NCI-H2081 treated with DMSO at 0.1 percent for 48 hours (cell line): ENCODE results near the gene ZBTB17.
"Not testable (repeated sequence)": the region's sequence is repeated elsewhere in the genome, so short reads cannot be mapped to it uniquely, and the experiment has no call there.

Experiments used
- DNase-seq: peaks from one replicate; lab custom pipeline; 2025; lab: John Stamatoyannopoulos, UW

The ZBTB17 gene

DNA sequence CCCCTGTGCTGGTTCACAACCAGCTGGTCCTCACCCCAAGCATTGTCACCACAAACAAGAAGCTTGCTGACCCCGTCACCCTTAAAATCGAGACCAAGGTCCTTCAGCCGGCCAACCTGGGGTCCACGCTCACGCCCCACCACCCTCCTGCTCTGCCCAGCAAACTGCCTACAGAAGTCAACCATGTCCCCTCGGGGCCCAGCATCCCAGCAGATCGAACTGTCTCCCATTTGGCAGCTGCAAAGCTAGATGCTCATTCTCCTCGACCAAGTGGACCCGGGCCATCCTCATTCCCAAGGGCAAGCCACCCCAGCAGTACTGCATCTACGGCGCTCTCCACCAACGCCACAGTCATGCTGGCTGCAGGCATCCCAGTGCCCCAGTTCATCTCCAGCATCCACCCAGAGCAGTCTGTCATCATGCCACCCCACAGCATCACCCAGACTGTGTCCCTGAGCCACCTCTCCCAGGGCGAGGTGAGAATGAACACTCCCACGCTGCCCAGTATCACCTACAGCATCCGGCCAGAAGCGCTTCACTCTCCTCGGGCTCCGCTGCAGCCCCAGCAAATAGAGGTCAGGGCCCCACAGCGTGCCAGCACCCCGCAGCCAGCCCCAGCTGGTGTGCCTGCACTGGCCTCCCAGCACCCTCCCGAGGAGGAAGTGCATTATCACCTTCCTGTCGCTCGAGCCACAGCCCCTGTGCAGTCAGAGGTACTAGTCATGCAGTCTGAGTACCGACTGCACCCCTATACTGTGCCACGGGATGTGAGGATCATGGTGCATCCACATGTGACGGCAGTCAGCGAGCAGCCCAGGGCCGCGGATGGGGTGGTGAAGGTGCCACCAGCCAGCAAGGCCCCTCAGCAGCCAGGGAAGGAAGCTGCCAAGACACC is 40.6 kb downstream of the ZBTB17 start:
- DNase-seq: no peak

- no peak for DNase-seq
Observed at GRCh38 chr1:15934211-15935055, 41.5 kb downstream of the ZBTB17 start.

DNA sequence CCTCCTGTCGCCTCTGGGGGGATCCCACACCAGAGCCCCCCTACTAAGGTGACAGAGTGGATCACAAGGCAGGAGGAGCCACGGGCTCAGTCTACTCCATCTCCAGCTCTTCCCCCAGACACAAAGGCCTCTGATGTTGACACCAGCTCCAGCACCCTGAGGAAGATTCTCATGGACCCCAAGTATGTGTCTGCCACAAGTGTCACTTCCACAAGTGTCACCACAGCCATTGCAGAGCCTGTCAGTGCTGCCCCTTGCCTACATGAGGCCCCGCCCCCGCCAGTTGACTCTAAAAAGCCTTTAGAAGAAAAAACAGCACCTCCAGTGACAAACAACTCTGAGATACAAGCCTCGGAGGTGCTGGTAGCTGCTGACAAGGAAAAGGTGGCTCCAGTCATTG is 42.2 kb downstream of the ZBTB17 start:
- no peak for DNase-seq

GRCh38 chr1:15932612-15933011 is 43.3 kb downstream of the ZBTB17 start:
- DNase-seq: no peak

GRCh38 chr1:15931884-15932283 is 44.0 kb downstream of the ZBTB17 start:
- no peak for DNase-seq

GRCh38 chr1:15931401-15931800 is 44.5 kb downstream of the ZBTB17 start:
- DNase-seq: no peak

GRCh38 chr1:15928971-15929965 is 46.6 kb downstream of the ZBTB17 start:
- DNase-seq: no peak

- DNase-seq: not testable (repeated sequence)
Observed at GRCh38 chr1:15926448-15926847, 49.5 kb downstream of the ZBTB17 start.

DNA sequence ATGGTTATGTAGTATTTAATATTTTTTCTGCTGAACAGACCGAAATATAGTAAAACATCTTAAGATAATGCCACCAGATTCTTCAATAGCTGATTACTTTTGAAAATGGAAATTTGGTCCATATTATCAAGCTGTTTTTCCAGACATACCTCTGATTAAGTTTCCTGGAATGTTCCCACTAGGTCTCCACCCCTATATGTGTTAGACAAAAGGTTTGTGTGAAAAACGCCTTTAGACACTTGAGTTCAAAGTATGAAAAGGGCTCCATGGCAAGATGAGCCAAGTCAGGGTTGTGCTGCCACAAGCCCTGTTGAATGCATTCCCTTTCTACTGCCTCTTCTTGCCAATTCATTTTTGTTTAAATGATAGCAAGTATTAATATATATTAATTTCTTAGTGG is 52.7 kb downstream of the ZBTB17 start:
- no peak for DNase-seq

- DNase-seq: no peak
Observed at GRCh38 chr1:15918962-15919715, 56.8 kb downstream of the ZBTB17 start.

- DNase-seq: no peak
Observed at GRCh38 chr1:15916916-15917315, 59.0 kb downstream of the ZBTB17 start.

DNA sequence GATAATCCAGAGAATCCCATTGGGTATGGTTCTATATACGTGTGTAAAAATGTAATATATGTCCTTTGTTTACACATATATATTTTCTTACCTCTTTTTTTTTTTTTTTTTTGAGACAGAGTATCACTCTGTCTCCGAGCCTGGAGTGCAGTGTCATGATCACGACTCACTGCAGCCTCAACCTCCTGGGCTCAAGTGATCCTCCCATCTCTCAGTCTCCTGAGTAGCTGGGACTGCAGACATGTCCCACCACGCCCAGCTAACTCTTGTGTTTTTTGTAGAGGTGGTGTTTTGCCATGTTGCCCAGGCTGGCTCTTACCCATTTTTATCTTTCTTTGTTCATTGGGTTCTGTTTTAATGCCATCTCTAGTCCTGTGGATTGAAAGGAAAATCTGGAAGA is 59.5 kb downstream of the ZBTB17 start:
- no peak for DNase-seq

DNA sequence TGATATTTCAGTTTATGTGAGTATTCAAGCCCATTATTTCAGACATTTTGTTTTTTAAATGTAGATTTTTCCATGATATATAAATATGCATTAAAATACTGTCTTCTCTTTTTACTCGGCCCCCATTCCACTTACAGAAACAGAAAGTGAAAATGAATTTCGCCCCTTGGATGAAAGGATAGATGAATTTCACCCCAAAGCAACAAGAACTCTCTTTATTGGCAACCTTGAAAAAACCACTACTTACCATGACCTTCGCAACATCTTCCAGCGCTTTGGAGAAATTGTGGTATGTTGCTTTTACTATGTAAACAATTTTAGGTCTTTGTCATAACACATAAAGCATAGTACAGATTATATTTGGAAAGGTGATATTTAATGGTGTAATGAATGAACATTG is 59.9 kb downstream of the ZBTB17 start:
- DNase-seq: no peak

DNA sequence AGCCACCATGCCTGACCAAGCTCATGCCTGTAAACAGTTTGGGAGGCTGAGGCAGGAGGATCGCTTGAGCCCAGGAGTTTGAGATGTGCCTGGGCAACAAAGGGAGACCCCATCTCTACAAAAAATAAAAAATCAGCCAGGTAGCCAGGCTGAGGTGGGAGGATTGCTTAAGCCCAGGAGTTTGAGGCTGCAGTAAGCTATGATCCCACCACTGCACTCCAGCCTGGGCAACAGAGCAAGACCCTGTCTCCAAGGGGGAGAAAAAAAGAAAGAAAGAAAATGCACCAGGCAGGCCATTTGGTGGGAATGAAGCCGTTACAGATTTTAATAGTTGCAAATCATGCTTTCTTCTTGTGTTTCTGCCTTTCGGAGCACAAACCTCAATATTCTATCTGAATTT is 62.3 kb downstream of the ZBTB17 start:
- not testable (repeated sequence) for DNase-seq

GRCh38 chr1:15911927-15912326 is 64.0 kb downstream of the ZBTB17 start:
- DNase-seq: no peak

- DNase-seq: no peak
Observed at GRCh38 chr1:15911141-15911540, 64.8 kb downstream of the ZBTB17 start.

- no peak for DNase-seq
Observed at GRCh38 chr1:15908597-15908996, 67.3 kb downstream of the ZBTB17 start.

- no peak for DNase-seq
Observed at GRCh38 chr1:15902882-15903281, 73.0 kb downstream of the ZBTB17 start.

- DNase-seq: no peak
Observed at GRCh38 chr1:15900662-15901279, 75.1 kb downstream of the ZBTB17 start.

GRCh38 chr1:15899266-15899665 is 76.6 kb downstream of the ZBTB17 start:
- no peak for DNase-seq
